Right hindlimb (tissue), 1 donor: Measurements from ENCODE around the gene LTN1.
A peak's percentile ranks its signal among the peaks of the same experiment; 100 is the strongest.

Source experiments
- DNase-seq: peaks from one replicate; pipeline ENCODE4 v3.0.0-alpha.2; 2018

Gene LTN1

DNA sequence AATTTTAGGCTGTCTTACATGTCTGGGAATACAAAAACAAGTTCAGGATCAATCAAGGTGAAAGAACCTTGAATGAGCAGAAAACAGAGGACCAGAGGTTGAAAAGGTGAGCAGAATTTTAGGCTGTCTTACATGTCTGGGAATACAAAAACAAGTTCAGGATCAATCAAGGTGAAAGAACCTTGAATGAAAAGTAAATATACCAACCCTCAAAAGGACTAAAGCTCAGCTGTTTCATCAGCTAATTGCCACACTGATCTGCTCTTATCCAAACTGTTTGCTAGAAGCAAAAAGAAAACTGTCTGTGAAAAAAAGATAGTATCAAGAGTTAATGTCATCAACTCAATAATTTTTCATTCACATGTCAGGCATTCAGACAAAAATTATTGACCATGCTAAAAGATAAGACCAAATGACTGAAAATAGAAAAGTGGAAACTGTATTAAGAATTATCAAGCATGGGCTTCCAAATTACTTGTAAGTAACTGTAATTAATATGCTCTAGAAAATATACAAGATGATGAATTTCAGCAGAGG is 69.2 kb downstream of the LTN1 start:
- DNase-seq, result no peak

DNA sequence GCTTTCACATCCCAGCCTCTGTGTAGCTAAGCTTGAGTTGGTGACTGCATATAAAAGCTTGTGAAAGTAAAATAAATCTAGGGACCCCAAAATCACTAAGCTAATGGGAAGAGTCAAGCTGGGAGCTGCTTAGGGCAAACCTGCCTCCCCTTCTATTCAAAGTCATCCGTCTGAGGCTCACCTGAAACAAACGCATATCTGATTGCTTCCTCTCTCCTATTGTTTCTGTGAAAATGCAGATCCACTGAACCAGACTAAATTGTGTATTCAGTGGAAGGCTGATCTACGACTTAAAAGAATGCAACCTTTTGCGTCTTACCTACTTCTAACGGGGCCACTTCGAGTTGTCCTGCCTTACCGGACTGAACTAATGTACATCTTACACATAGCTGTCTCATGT is 70.3 kb downstream of the LTN1 start:
- no peak for DNase-seq

DNA sequence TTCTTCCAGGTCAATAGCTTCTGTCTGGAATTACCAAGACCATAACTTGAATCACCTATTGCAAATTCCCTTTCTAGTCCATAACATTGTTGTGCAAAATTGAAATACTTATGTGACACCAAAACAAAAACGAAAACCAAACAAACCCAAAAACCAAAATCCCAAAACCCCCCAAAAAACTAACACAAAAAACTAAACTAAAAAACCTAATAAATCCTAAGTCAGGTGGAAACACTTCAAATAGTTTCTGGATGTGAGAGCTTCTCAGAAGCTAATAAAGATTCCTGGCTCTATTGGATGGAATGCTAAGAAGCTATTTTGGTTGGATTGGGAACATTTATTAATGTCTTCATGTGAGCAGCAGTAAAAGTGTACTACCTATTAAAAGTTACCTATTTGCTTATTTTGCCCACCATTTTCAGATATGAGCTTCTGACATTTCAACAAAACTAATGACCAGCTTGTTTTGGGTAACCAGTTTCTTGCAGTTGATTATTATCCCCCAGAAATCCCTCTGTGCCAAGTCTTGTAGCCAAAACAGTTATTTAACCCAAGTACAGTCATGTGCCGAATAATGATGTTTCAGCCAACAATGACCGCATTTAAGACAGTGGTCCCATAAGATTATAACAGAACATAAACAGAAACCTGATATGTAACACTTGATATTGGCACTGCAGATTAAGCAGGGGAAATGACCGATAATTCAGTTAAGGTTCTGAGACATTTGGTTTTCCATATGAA is 76.4 kb downstream of the LTN1 start:
- DNase-seq, result no peak

DNA sequence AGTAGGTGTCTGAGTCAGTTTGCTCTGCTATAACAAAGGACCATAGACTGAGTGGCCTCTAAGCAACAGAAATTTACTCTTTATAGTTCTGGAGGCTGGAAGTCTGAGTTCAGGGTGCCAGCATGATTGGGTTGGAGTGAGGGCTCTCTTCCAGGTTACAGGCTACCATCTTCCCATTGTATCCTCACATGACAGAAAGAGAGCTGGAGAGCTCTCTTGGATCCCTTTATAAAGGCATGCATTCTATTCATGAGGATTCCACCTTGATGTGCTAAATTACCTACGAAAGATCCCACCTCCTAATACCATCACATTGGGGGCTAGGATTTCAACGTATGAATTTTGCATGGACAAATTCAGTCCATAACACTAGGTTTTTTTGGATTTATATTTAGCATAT is 79.6 kb downstream of the LTN1 start:
- DNase-seq, result no peak

DNA sequence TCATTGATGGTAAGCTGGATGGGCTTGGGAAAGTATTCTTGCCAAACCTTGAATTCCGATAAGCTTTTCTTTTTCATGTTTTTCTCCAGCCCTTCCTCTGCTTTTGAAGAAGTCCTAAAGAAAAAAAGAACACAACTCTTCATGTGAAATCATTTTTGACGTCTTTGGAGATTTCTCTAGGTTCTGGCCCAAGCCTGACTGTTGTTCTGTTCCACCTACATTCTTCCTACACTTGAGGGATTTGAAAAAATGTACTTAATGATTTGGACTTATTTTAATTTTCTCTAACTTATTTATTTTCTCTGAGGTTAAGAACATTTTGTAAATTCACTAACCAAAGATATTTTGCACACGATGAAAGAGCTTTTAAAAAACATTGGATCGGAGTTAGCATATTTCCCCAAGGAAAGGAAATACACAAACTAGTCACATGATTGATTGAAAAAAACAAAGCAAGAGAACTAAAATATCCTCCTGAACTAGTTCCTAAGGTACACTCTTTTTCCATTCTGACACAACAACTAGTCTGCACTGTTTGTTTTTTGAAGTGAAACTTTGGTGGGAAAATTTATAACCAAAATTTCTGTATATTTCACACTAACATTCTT is 82.3 kb downstream of the LTN1 start:
- no peak for DNase-seq

DNA sequence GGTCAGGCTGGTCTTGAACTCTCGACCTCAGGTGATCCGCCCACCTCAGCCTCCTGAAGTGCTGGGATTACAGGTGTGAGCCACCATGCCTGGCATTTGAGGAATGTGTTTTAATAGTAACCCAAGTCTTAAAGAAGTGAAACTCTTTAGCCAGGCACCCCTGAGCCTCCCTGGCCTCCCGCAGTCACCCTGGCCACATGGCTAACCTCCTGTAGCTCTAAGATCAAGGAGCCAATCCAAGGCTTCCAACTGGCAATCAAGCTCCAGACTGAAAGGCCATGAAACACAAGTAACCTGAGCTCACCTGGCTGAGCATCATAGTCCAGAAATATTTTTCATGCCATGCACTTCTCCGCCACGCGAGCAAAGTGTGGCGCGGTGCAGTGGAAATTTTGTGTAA is 84.3 kb downstream of the LTN1 start:
- DNase-seq, result no peak

DNA sequence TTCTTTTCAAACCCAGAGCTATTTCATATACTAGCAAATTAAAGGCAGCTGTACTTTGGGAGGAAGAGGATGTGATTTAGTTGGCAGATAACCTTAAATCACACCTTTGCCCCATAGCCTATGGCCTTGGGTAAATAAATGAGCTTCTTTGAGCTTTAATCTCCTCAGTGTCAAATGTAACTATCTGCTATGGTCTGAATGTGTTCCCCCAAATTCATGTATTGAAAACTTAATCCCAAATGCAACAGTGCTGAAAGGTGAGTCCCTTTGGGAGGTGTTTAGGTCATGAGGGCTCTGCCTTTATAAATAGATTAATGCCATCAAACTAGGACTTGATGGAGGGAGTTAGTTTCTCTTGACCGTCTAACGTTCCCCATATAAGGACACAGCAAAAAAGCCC is 85.8 kb downstream of the LTN1 start:
- DNase-seq, result no peak

GRCh38 chr21:28906236-28906635 is 86.4 kb downstream of the LTN1 start:
- DNase-seq, result no peak

GRCh38 chr21:28904961-28905435 is 87.7 kb downstream of the LTN1 start:
- no peak for DNase-seq

DNA sequence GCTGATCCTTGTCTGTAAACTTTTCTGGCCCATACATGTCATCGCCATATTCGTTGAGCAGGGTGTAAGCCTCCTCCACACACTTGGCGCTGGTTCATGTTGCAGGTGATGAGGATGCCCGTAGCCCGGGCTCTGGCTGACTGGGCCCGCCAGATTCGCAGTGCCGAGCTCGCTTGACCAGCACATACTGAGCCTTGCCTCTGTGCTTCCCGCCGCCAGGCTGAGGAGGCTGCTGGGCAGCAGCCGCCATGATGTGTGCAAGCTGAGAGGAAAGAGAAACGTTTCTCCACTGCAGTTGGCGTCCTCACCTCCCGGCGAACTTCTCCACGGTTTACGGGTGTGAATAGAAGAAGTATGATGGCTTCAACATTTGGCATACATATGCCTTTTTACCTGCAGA is 89.2 kb downstream of the LTN1 start:
- DNase-seq, result no peak

DNA sequence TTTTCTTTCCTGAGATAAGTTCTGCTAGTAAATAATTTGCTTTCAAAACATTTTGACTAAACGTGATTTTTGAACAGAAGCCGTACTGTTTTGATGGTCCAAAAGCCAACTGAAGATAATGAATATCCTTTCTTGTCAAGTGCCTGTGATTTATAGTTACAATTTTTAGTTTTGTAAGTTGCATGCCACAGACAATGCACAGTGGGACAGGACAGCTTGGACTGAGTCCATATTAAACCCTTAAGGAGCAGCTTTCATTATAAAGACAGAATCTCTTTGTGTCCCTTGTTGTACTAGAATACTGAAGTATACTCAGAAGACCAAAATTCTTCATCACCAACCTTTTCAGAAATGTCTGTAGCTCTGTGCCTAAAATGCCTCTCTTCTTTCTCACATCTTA is 92.2 kb downstream of the LTN1 start:
- no peak for DNase-seq

- DNase-seq, result no peak
Observed at GRCh38 chr21:28899744-28900143, 92.9 kb downstream of the LTN1 start.

GRCh38 chr21:28899220-28899619 is 93.5 kb downstream of the LTN1 start:
- DNase-seq, result no peak

DNA sequence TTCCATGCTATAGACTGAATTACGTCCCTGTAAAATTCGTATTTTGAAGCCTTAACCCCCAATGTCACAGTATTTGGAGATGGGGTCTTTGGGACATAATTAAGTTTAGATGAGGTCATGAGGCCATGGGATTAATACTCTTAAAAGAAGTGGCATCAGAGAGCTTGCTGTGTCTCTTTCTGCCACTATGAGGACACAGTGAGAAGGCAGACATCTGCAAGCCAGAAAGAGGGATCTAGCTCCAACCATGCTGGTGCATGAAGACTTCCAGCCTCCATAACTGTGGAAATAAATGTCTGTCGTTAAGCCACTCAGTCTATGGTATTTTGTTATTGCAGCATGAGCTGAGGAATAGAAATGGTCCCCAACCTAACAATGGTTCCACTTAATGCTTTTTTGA is 99.0 kb downstream of the LTN1 start:
- no peak for DNase-seq

- no peak for DNase-seq
Observed at GRCh38 chr21:28892199-28893111, 100.2 kb downstream of the LTN1 start.

DNA sequence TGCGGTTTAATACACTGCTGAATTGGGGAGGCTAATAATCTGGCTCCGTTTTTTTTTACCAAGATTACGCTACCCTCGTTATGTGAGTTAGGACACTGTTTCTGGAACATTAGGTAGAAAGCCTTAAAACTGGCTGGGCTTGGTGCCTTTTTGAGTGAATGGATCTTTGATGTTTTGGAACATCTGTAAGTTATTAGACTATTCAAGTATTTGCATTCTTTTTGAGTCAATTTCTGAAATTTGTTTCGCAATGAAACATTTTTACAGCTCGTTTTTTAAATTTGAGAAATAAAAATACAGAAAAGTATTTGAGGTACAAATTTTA is 106.9 kb downstream of the LTN1 start:
- DNase-seq, result peak; percentile 24

DNA sequence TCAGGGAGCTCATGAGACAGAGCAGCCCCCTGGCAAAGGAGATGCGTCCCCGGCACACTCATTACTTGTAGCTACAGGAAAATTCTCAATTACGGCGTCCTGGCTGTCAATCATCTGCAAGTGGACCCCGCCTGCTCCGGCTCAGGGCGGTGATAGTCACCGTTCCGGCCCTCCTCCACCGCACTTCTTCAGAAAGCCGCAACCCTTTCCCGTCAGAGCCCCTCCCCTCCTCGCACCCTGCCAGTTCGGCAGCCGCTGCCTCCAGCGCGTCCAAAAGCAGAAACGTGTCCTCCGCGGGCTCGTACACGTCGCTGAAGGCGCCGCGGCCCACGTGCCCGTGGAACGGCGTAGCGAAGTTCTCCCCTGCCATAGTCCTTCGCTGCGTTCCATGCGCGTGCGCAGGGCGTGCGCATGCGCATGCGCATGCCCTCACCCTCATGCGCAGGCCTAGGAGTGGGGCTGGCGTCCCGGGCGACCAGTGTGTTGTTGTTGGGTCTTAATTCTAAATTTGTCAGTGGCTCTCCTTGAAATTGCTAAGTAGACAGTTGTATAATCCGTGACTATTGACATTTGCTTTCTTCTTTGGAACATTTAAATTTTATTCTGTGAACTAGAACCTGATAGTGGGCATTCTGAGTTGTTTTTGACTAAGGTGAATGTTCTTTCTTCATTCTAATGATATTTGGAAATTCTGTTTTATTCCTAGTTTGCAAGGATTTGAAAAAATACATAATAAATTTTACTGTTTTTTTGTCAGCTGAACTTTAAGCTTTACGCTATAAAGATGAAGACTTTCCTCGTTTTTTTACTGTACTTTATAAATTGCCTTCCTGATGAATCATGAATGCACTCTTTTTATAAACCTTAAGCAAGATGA is 107.5 kb downstream of the LTN1 start:
- peak; percentile 97 for DNase-seq

GRCh38 chr21:28884481-28884880 is 108.2 kb downstream of the LTN1 start:
- DNase-seq, result no peak

DNA sequence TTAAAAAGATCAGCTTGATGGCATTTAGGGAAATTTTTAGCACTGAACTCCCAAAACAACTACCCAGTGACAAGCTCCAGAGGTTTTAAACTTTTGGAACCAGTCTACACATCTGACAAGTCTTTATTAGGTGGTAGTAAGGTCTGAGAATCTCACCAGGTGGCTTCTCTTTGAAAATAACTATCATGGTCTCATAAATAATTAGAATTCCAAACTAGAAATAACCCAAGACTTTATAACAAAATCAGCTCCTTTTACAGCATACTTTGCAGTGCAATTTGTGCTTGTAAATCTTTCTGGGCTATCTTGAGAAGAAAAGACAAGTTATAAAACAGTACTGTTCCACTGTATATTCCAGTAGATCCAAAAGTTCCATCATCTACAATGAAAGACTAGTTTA is 108.7 kb downstream of the LTN1 start:
- no peak for DNase-seq

GRCh38 chr21:28882345-28882744 is 110.3 kb downstream of the LTN1 start:
- no peak for DNase-seq
